ENCODE measurements around the gene EHHADH.

The EHHADH gene

GRCh38 chr3:185187391-185187790 lies 66.5 kb downstream of the EHHADH start:
- Histone ChIP-seq H3K4me3 (ENCODE audit: low read depth, low read length) (no peak overlapping the region), H3K27ac (ENCODE audit: extremely low read depth, low read depth, low read length) (no peak overlapping the region), H3K4me1 (ENCODE audit: control insufficient read depth, insufficient read depth, low read length) (no peaks in the 10 kb centered on the region), H3K36me3 (ENCODE audit: control insufficient read depth in 2 of 2, insufficient read depth in 1 of 2, low read length in 2 of 2) (peaks cover 0 to 7% of the 10 kb centered on the region in 2 experiments; a peak in 1 of 3 replicates), H3K9me3 (ENCODE audit: control insufficient read depth, insufficient read depth, low read depth, low read length) (no peaks in the 10 kb centered on the region)
- ChIA-PET POLR2A (no interaction called here), CTCF (interaction anchor here (0.8 to 1.1 kb wide), 2 partner anchors 9 to 11 kb away, joined by 3 read pairs; no protein-coding TSS in a partner anchor)
- no peak for TF ChIP-seq ZNF169 (tag by site-specific recombination; IDR thresholded peaks at IDR 0.05)

GRCh38 chr3:185176750-185177359 lies 77.0 kb downstream of the EHHADH start:
- TF ChIP-seq ZNF660 (tag by site-specific recombination; IDR thresholded peaks at IDR 0.05) (0 out of 2 replicates have a peak, but pooled peaks have one; percentile 45), ZNF580 (tag by site-specific recombination; IDR thresholded peaks at IDR 0.05) (no peak), ZNF791 (tag by site-specific recombination; IDR thresholded peaks at IDR 0.05) (no peak), ZNF2 (tag by site-specific recombination; IDR thresholded peaks at IDR 0.05) (0 out of 2 replicates have a peak, but pooled peaks have one; percentile 39), ZNF654 (tag by site-specific recombination; IDR thresholded peaks at IDR 0.05; ENCODE audit: low read depth) (peak; percentile 57)
- H3K4me3 ChIP-seq (ENCODE audit: low read depth, low read length): no peak overlapping the region
- no peaks in the 10 kb centered on the region for H3K9me3 ChIP-seq (ENCODE audit: control insufficient read depth, insufficient read depth, low read depth, low read length)
- ChIA-PET POLR2A (no interaction called here), CTCF (interaction anchor here (0.6 to 2.0 kb wide), 22 partner anchors 8 to 655 kb away, joined by 3 to 9 read pairs (median 3); no protein-coding TSS in a partner anchor)
- no peaks in the 10 kb centered on the region for H3K36me3 ChIP-seq (ENCODE audit: control insufficient read depth in 2 of 2, insufficient read depth in 1 of 2, low read length in 2 of 2)
- no peak overlapping the region for H3K27ac ChIP-seq (ENCODE audit: extremely low read depth, low read depth, low read length)
- no peaks in the 10 kb centered on the region for H3K4me1 ChIP-seq (ENCODE audit: control insufficient read depth, insufficient read depth, low read length)

GRCh38 chr3:185175370-185175987 lies 78.4 kb downstream of the EHHADH start:
- TF ChIP-seq ZNF354C (tag by site-specific recombination; IDR thresholded peaks at IDR 0.05; ENCODE audit: borderline replicate concordance, low read depth) (no peak), ZNF629 (tag by site-specific recombination; IDR thresholded peaks at IDR 0.05) (no peak), ZNF660 (tag by site-specific recombination; IDR thresholded peaks at IDR 0.05) (no peak), ZNF341 (tag by site-specific recombination; IDR thresholded peaks at IDR 0.05; ENCODE audit: low read depth) (no peak), ZFHX2 (tag by site-specific recombination; conservative IDR thresholded peaks at IDR 0.05) (no peak)
- H3K4me1 ChIP-seq (ENCODE audit: control insufficient read depth, insufficient read depth, low read length): no peaks in the 10 kb centered on the region
- H3K9me3 ChIP-seq (ENCODE audit: control insufficient read depth, insufficient read depth, low read depth, low read length): no peaks in the 10 kb centered on the region
- no peak overlapping the region for H3K4me3 ChIP-seq (ENCODE audit: low read depth, low read length)
- no peak overlapping the region for H3K27ac ChIP-seq (ENCODE audit: extremely low read depth, low read depth, low read length)
- ChIA-PET POLR2A (no interaction called here), CTCF (interaction anchor here (0.9 to 1.8 kb wide), 11 partner anchors 7 to 301 kb away, joined by 3 to 9 read pairs (median 5); no protein-coding TSS in a partner anchor)
- no peaks in the 10 kb centered on the region for H3K36me3 ChIP-seq (ENCODE audit: control insufficient read depth in 2 of 2, insufficient read depth in 1 of 2, low read length in 2 of 2)

GRCh38 chr3:185172086-185173049 lies 81.5 kb downstream of the EHHADH start:
- TF ChIP-seq SP3 (tag by site-specific recombination; IDR thresholded peaks at IDR 0.05): no peak
- TF ChIP-seq ZNF26 (tag by site-specific recombination; IDR thresholded peaks at IDR 0.05): no peak
- no peak for TF ChIP-seq HOXC10 (CRISPR knock-in tag; IDR thresholded peaks at IDR 0.05)
- TF ChIP-seq MYNN (tag by site-specific recombination; IDR thresholded peaks at IDR 0.05; ENCODE audit: borderline replicate concordance): no peak
- TF ChIP-seq SP2 (tag by site-specific recombination; IDR thresholded peaks at IDR 0.05): no peak
- TF ChIP-seq KLF10 (tag by site-specific recombination; IDR thresholded peaks at IDR 0.05): no peak
- no peak for TF ChIP-seq GLIS1 (tag by site-specific recombination; IDR thresholded peaks at IDR 0.05)
- H3K4me1 ChIP-seq (ENCODE audit: control insufficient read depth, insufficient read depth, low read length): no peaks in the 10 kb centered on the region
- POLR2A ChIA-PET: no interaction called here
- H3K4me3 ChIP-seq (ENCODE audit: low read depth, low read length): no peak overlapping the region
- no peaks in the 10 kb centered on the region for H3K9me3 ChIP-seq (ENCODE audit: control insufficient read depth, insufficient read depth, low read depth, low read length)
- CTCF ChIA-PET: interaction anchor here (0.6 to 1.7 kb wide), 2 partner anchors 26 to 298 kb away, joined by 5 read pairs; no protein-coding TSS in a partner anchor
- no peak overlapping the region for H3K27ac ChIP-seq (ENCODE audit: extremely low read depth, low read depth, low read length)
- H3K36me3 ChIP-seq (ENCODE audit: control insufficient read depth in 2 of 2, insufficient read depth in 1 of 2, low read length in 2 of 2): no peaks in the 10 kb centered on the region
